DMS 273 (cell line): ENCODE results near the gene DNAJC22.
"Not testable (repeated sequence)": the region's sequence is repeated elsewhere in the genome, so short reads cannot be mapped to it uniquely, and the experiment has no call there.

Experiments
- DNase-seq: peaks from one replicate; lab custom pipeline; 2025; ENCODE audit not compliant: unreplicated experiment; lab: John Stamatoyannopoulos, UW

Gene DNAJC22

GRCh38 chr12:49330631-49331379 lies 15.9 kb upstream of the DNAJC22 start:
- no peak for DNase-seq

DNA sequence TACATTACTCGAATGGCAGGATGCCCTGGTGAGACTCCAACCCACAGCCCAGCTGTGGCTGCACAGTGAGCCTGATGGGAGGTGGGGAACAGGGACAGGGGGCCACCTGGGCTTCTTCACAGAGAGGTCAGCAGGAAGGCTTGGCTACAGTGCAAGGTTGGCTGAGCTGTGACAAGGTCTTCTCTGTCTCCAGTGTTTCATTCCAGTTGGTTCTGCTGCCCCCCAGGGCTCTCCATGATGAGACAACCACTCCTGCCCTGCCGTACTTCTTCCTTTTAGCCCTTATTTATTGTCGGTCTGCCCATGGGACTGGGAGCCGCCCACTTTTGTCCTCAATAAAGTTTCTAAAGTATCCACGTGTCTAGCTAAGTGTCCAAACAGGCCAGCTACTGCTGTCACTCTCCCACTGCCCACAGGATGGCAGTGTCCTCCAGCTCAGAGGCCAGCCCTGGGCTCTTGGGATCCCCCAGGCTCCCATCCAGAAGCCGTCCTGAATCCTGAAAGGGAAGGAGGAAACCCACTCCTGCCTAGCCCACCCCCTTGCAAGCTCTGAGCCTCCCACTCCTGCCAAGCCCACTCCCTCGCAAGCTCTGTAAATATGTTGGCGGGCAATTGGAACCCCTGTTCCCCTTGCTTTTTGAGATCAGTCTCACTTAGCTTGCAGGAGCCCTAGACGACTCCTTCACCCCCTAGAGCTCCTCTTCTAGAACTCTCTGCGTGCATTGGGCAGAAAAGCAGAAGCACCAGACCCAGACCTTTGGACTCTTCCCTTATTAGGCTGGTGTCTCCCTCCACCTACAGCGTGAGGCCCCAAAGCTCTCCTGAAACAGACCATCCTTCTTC lies 15.1 kb upstream of the DNAJC22 start:
- peak; percentile 77 for DNase-seq

DNA sequence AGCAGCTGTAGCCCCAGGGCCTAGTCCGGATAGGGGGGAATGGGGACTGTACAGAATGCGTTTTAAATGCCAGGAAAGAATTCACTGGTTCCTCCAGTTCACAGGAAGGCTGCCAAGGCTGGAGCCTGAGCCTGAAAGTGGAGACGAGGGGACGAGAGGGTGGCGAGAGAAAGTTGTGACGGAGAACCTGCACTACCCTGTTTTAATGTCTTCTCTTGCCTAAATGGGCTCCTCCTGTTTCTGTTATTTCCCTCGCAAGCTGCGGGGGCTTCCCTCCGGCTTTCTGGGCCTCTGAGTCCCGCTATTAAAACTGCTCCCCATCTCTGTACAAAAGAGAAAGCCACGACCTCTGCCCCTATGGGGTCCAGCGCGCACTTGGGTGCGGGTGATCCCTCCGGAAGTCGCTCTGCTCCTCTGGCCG lies 14.2 kb upstream of the DNAJC22 start:
- peak; percentile 37 for DNase-seq

DNA sequence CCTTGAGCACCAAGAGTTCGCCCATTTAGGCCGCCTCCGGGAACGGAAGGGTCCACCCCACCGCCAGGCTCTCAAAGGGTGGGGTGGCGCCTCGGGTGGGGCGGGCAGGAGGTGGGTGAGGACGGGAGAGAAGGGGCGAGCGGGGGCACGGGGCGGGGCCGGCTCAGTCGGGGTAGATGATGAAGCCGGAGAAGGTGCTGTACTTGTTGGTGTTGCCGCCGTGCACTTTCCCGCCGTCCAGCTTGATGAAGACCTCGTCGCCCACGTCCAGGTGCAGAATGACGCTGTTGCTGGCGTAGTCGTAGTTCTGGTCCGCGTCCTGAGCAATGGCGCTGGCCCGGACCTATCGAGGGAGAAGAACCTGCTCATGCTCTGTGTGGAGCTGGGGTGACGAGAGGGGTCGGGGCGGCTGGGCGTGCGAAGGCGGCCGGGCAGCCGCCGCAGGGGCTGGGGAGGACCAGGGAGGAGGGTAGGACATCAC lies 13.8 kb upstream of the DNAJC22 start:
- DNase-seq = no peak

GRCh38 chr12:49333778-49334177 lies 12.9 kb upstream of the DNAJC22 start:
- DNase-seq = not testable (repeated sequence)

DNA sequence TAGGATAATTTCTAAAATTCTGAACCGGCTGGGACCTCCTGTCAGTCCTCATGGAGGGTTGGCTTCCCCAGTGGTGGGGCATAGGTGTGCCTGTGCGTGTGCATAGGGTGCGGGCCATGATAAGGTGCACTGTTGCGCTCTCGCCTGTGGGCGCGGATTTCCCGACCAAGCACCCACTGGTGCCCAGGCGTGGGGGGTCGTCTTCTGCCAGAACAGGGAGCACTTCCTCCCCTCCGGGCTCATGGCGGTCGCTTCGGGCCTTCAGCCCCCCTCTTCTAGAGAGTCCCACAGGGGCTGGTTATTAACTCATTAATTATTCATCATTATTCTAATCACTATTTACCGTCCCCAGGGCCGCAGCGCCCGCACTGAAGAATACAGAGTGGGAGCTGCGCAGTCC lies 12.5 kb upstream of the DNAJC22 start:
- DNase-seq = no peak

DNA sequence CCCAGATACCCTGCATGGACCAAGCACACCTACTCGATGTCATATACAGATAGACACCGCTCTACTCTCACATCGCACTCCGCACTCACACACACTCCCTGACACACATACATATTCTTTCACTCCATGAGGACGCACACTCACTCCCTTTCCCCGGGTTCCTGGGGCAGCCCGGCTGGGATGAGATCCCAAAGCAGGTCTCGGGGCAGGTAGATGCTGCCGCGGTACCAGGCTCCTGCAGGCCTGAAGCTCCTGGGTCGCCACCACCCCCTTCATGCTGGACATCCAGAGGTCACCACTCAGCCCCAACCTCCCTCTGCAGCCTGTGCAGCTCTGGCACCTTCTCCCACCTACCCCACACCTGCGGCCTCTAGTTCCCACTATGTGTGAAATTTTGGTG lies 12.0 kb upstream of the DNAJC22 start:
- DNase-seq = no peak

GRCh38 chr12:49335118-49335954 lies 11.4 kb upstream of the DNAJC22 start:
- no peak for DNase-seq

DNA sequence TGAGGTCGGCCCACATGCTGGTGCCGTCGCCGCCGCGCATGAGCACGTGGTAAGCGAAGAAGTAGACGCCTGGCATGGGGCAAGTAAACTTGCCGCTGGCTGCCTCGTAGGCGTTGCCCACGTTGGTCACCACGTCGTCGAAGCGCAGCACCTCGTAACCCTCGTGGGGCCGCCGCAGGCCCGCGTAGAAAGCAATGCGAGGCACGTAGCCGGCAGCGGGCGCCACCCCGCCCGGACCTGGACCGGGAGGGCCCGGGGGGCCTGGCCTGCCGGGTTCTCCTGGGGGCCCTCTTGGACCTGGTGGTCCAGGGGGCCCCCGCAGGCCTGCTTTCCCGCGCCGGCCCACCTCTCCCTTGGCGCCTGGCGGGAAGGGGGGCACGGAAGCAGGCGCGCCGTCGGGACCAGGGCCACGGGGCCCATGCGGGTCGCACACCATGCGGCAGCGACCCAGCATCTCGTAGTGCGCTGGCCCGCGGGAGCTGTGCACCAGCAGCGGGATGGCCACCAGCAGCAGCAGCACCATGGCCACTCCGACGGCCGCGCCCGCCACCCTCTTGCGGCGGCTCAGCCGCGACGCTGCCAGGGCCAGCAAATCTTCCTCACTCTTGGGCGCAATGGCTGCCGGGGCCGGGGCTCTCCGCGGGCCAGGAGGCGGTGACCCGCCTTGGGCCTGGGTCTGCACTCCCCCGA lies 10.6 kb upstream of the DNAJC22 start:
- DNase-seq = no peak

DNA sequence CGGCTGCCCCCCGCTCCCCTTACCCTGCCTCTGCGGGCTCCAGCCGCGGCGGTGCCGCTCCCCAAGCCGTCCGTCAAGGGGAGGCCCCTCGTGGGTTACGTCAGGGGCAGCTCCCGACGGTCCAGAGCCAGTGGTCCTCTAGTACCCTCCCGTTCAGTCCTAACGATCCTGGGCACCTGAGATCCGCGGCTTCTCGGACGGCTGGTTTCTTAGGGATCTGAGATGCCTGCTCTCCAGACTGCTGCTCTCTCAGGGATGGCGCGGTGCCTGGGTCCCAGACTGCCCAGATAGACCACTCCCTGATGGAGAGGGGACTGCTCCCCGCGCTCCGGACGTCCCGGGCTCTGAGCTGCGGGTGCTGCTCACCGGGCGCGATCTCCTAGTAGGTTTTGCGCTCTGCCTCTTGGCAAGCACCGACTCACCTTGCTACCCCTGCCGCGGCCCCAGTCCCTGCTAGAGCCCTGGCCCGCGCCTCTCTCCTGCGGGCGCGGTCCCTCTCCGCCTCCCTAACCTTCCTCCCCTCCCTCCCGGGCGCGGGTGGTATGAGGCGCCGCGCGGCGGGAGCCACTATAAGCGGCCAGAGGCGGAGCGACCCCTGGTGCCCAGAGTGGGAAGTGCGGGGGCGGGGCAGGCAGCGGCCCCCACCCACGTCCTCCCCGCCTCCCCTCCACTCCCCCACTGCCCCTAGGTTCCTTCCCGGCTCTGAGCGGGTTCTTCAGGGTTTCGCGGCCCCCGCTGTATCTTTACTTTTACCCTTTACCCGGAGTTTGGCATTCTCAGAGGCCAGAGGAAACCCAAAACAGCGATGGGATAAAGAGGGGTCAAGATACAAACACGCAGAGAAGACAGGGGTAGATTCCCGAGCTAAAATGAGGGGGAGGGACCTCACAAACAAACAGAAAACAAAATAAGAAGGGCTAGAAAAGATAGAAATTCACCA lies 9.8 kb upstream of the DNAJC22 start, which contains the start of gene C1QL4:
Gene C1QL4 (minus strand): TSS at position 544 of the 940 bp plus-strand sequence. CDS start 711 bp downstream, outside the sequence.
- DNase-seq = peak; percentile 90

DNA sequence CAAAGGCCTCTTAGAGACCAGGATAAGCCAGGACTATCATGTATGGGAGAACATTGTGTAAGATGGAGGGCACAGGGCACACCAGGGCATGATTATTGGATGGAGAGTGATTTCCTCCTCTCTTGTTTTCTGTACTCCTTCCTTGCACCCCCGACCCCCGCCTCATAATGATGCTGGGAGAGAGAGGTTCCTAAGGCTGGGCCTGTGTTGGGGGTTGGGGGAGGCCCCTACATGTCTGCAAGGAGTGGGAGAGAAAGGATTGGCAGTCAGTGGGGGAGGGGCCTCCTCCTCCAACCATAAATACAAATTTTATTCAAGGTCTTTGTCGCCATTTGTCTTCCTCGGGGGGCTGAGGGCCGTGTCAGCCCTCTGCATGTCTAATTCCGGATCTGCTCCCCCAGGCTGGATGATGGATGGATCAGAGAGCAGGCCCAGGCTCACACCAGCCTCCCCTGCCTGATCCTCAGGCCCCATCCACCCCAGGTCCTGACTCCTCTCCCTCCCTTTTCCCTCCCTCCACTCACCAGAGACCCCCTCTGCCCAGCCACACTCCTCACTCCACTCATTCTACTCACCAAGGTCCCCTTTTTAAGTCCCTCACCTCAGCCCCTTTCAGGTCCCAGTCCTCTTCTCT lies 7.7 kb upstream of the DNAJC22 start:
- no peak for DNase-seq

- peak; percentile 56 for DNase-seq
Measured at GRCh38 chr12:49339464-49339861, 7.2 kb upstream of the DNAJC22 start.

- DNase-seq = no peak
Measured at GRCh38 chr12:49340095-49340870, 6.4 kb upstream of the DNAJC22 start.

DNA sequence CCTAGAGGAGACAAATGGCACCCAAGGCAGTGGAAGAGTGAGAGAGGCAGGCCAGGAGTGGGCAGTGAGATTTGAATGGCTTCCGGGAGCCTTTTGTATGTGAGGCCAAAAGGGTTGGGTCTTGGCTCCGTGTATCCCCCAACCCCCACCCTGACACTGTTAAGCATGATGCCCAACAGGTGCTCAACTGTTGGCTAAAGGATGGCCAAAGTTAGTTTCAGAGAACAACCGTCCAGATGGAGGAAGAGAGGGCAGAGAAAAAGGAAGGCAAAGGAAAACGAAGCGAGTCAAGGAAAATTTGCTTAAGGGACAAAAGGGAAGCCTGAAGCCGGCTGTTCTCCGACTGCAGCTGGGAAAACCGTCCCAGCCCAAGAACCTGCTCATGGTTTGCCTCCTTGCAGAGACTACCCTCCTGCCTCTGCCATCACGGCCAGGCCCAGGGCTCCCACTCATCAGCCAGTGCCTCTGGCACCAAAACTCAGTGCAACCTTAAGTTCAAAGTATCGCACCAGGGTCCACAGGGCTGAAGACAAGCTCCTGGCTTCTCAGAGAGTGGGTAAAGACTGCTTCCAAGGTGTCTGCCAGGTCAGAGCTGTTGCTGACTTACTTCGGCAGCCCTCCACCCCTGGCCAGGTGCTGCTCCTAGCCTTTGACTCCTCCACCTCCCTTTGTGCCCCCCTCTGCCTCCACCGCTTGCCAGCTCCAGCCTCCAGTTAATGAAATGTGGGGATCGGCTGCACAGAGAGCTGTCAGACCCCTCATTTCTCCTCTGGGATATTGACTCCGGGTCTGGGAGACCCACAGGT lies 5.5 kb upstream of the DNAJC22 start:
- no peak for DNase-seq

DNA sequence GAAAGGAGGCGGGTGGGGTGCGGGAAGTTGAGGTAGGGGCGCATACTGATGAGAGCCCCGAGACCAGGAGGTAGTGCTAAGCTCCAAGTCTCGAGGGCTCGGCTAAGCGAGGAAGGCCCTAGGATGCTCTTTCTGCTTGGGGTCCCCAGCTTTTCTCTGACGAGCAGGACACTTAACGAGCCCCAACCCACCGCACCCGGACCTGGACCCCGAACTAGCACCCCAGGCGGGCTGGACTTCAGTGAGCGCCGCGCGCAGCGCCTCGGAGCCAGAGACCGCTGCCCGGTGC lies 5.0 kb upstream of the DNAJC22 start:
- DNase-seq = no peak

DNA sequence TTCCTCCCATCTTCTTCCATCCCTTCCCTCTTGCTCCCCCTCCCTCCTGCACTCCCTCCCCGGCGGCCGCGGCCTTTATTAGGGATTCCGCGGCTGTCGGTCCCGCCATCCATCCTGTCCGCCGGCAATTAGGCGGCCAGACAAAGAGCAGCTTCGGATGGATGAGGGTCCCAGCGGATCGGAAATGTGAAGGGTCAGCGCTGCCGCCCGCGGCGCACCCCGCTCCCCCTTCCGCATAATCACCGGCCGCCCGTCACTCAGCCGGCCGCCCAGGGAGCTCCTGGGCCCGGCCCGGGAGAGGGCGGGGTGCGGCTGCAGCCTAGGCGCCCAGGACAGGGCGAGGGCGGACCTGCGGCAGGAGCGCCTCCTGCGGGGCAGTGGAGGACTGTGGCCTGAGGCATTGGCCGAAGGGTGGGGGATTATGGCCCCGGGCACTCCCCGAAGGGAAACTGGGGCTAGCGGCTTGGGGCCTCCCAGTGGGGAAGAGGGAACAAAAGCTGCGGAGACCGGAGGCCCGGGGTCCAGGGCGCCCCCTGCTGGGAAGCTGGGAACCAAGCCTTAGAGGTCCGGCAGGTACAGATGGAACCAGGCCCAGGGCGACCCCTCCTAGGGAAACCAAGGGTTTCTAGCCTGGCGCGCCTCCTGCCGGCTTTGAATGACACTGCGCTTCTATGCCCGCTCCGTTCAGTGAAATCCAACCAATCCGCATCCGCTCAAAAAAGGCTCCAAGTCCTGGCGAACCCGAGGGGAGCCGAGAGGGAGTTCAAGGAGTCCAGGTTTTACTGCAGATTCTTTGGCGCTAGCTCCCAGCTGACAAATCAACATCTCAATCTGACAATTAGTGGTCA lies 4.4 kb upstream of the DNAJC22 start:
- DNase-seq = peak; percentile 83
